OCI-M1 (cell line): ENCODE results near the gene FBXL7.

Source experiments
- DNase-seq: peaks from one replicate; lab custom pipeline; 2025; lab: John Stamatoyannopoulos, UW

The FBXL7 gene

DNA sequence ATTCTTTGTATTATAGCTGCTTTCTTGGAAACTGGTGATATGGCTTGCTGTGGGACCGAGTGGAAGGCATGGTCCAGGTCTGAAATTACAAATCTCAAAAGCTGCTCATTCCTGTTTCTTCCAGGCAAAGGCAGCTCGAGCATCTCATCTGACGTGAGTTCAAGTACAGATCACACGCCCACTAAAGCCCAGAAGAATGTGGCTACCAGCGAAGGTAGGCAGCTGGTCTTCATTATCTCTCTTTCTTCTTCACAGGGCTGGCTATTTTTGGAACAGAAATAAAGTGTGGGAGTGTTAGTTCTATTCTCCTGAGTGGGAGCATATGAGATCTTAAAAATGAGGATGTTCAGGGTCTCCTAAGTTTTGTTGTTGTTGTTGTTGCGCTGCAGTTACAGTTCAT lies 115.9 kb downstream of the FBXL7 start:
- peak; percentile 14 for DNase-seq

DNA sequence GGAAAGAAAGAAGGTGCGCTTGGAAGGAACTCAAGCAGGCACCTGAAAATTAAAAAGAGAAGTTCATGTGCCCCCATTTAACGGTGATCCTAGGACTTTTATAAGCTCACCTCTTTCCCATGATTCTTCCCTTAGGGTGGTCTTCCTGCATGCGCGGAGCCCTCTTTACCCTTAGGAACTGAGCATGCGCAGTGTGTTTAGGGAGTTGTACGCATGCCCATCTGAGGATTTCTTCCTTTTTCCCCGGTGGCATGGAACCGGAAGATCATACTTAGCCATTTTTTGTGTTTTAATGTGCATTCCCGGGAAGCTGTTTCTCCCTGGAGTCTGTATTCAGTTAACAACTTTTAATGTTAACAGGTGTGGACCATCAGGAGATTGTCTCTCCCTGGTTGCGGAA lies 119.0 kb downstream of the FBXL7 start:
- DNase-seq, result no peak

GRCh38 chr5:15620501-15620900 lies 120.5 kb downstream of the FBXL7 start:
- peak; percentile 33 for DNase-seq

DNA sequence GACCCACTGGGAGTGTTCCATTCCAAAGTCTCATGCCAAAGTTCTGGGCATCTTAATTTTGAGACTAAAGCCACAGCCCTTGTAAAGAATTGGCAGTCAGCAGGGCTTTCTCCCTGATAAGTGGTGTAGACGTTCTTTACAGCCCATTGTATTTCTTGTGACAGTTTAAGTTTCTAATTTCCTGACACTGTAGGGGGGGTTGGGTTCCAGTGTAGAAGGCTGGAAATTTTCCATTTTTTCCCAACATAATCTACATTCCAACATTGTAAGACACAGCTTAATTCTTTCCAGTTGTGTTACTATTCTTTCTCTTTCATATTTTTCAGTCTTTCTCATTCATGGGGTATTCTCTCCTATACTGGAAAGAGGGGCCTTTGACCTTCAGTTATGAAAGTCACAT lies 121.1 kb downstream of the FBXL7 start:
- DNase-seq, result no peak

DNA sequence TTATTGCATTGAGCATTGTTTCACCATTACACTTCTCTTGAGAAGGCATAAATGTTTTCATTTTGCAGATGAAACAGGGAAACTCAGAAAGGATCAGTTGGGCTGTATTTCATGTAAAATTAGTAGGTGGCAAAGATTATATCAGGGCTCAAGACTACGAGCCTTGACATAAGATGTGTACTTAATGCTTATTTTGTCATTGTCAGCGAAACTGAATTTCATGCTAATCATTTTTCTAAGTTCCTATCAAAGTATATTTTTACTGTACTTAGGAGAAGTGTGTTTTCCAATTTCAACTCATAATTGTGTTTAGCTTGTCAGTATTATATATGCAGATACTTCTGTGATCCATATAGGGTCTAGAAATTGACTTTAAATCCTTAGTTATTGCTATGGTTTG lies 123.8 kb downstream of the FBXL7 start:
- DNase-seq, result no peak

DNA sequence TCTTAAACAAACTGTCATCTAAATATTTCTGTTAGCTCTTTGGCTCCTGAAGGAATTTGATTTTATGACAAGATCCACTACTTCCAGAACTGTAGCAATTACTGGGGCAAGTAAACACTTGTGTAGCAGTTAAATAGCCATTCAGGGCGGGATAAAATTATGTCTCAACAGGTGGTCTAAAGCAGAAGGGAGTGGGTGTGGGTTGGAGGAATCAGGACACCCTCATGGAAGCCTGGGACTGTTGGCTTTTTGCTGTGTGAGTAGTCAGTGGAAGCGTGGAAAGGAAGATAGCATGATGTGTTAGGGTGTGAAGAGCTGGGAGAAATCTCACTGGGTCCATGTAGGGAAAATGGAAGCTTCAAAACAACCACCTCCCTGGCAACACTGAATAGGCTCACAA lies 127.1 kb downstream of the FBXL7 start:
- DNase-seq, result no peak

DNA sequence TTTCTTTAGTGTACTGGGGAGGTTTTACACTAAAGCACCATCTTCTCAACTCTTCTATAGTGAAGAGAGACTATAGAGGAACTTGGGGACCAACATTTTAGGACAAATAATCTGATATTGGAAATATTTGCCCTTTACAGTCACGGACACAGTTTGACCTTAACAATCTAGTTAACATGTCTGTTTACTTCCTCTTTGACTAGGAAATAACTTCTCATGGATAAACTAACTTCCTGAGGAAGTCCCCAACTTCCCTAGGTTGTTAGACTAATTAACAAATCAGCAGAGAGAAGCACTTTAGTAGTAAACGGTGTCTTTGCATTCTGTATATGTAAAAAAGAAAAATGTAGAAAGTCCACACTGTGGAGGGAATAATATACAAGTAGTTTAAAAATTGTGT lies 127.7 kb downstream of the FBXL7 start:
- DNase-seq, result no peak

DNA sequence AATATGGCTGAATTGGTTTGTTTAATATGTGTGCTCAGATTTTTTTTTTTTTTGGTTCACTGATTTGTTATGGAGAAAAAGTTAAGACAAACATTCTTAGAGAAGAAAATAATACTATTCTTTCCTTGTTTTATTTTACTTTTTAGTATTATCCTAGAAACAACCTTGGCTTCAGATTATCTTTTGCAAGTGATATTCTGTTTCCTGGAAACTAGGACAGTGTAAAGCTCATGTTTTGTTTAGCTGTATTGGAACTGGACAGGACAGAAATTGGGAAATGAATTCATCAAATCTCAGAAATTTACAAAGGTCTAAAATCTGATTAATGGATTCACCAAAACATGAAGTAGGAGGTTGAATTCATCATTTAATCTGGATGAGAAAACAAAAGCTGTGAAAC lies 130.5 kb downstream of the FBXL7 start:
- DNase-seq, result no peak

DNA sequence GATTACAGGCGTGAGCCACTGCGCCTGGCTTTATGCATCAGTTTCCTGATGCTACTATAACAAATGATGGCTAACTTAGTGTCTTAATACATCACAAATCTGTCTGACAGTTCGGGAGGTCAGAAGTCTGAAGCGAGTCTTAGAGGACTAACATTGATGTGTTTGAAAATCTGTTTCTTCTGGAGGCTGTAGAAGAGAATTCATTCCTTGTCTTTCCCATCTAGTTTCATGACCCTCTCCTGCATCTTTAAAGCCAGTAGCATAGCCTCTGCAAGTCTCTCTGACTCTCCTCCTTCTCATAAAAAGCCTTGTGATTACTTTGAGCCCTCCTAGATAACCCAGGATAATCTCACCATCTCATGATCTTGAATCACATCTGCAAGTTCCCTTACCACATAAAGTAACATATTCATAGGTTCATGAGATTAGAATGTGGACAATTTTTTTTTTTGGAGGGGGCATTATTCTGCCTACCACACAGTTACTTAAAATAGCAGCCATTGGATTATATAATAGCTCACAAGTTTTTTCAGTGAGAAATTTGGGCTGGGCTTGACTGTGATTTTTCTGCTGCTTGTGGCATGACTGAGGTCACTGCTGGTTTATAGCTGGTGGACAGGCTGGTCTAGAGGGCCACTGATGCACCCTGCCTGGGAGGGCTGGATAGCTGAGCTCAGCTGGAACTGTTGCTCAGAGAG lies 134.8 kb downstream of the FBXL7 start:
- DNase-seq, result no peak

GRCh38 chr5:15635289-15635616 lies 135.3 kb downstream of the FBXL7 start:
- DNase-seq, result no peak

DNA sequence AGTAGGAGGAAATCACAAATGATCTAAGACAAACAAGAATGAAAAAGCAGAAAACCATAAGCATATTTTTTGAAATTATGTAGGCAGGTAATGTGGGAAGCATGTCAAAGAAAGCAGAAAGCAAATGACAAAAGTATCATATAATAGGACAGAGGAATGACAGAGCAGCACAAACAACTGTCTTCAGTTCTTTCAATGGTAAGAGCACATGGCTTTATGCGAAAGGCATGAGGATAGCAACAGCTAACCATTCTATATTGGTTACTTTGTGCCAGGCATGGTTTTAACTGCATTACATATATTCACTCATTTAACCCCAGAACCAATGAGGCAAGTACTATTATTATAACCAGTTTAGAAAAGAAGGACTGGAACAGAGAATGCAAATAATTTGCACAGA lies 137.4 kb downstream of the FBXL7 start:
- no peak for DNase-seq

- DNase-seq, result no peak
These were observed 137.9 kb downstream of the FBXL7 start for GRCh38 chr5:15637886-15638285.

GRCh38 chr5:15638296-15638695 lies 138.3 kb downstream of the FBXL7 start:
- DNase-seq, result no peak

GRCh38 chr5:15639288-15639687 lies 139.3 kb downstream of the FBXL7 start:
- DNase-seq, result no peak

DNA sequence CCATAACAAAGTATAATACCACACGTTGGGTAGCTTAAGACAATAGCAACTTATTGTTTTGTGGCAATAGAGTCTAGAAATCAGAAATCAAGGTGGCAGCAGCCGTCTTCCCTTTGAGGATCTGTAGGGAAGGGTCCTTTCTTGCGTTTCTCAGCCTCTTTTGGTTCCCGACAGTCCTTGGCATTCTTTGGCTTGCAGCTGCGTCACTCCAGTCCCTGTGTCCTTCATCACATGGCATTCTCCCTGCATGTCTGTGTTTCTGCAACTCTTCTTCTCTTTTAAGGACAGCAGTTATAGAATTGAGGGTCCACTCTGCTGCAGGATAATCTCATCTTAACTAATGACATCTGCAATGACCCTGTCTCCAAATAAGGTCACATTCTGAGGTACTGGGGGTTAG lies 140.1 kb downstream of the FBXL7 start:
- no peak for DNase-seq

GRCh38 chr5:15643731-15644130 lies 143.8 kb downstream of the FBXL7 start:
- no peak for DNase-seq

GRCh38 chr5:15645381-15646160 lies 145.6 kb downstream of the FBXL7 start:
- peak; percentile 28 for DNase-seq

DNA sequence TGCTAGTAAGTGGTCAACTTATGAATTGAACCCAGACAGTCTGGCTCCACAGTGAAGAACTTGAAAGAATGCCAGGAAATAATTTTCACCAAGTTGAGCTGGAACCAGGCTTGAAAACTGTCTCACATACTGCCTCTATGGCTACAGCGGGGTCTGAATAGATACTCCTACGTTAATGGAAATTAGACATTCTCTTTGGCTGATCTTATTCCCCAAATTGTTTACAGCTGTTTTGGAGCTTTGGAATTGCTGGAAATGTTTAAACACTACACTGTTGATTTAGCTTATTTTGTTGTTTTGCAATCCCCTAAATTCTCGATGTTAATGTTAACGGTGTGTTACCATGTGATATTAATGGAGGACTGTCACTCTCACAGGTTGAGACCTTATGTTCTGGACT lies 146.4 kb downstream of the FBXL7 start:
- DNase-seq, result no peak

DNA sequence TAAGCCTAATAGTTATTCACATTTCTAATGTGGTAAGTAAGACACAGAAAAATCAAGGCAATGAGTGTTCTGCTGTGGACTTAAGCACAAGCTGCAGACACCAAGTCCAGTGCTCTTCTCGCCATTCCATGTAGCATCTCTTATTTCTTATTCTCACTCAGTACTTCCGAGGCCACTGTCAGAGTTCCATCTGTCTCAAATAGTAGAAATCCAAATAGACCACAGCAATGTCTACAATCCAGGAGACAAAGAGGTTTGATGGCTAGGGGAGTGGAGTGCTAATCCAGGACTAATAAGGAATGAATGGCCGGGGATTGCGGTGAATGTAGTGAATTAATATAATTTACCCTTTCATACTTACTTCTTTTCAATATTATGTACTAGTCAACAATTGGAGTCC lies 147.3 kb downstream of the FBXL7 start:
- no peak for DNase-seq

- DNase-seq, result peak; percentile 62
These were observed 150.3 kb downstream of the FBXL7 start for GRCh38 chr5:15650266-15650665.

DNA sequence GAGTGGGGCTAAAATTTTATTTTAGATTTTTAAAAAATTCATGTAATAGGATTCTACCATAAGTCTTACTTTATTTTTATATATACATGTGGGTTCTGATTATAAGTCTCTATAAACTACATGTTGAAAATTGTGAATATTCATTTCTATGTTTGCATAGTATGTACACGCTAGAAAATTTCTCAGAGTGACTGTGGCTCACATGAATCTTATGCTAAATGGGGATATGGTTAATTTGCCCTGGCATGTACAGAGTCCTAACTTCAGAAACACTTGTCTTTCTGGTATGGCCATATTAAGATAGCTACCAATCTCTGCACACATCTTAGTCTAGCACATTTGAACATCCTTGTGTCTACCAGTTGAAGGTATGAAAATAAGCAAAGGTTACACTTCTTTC lies 154.8 kb downstream of the FBXL7 start:
- DNase-seq, result no peak

GRCh38 chr5:15655683-15656082 lies 155.7 kb downstream of the FBXL7 start:
- DNase-seq, result no peak

GRCh38 chr5:15664961-15665360 lies 165.0 kb downstream of the FBXL7 start:
- no peak for DNase-seq

DNA sequence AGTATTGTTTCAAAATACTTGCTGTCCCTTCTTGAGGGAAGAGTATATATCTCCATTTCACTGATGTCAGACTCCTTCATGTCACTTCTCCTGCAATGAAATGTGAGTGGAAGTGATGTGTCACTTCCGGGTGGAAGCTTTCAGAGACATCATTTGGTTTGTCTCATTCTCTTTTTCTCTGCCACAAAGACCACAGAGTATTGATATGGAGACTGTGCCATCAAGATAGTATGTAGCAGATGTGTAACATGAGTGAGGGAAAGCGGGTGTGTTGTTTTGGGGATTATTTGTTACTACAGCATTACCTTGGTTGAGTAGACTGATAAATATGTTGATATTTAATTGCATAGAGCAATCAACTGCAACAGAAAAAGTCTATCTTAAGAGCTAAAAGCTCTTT lies 169.8 kb downstream of the FBXL7 start:
- DNase-seq, result peak; percentile 70
